GM12874 (cell line): Measurements from ENCODE around the gene CNTNAP5.

Experiments used
- TF ChIP-seq, protein P1 (sequence below): IDR thresholded peaks from 2 replicates; pipeline ENCODE4 v1.5.1; 2011; ENCODE audit warnings: low read depth, mild to moderate bottlenecking, control low read depth, low read length, moderate library complexity; ENCODE audit not compliant: insufficient read depth

The CNTNAP5 gene

DNA sequence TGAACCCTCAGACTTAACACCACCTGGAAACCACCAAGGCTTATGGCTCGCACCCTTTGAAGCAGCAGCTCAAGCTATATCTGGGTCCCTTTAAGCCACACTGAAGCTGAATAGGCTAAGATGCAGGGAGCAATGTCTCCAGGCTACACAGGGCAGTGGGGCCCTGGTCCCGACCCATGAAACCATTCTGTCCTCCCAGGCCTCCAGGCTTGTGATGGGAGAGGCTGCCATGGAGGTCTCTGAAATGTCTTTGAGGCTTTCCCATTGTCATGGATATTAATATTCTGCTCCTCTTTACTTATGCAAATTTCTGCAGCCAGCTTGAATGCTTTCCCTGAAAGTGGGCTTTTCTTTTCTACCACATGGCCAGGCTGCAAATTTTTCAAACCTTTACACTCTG lies 608.7 kb downstream of the CNTNAP5 start:
- TF ChIP-seq, protein P1, sequence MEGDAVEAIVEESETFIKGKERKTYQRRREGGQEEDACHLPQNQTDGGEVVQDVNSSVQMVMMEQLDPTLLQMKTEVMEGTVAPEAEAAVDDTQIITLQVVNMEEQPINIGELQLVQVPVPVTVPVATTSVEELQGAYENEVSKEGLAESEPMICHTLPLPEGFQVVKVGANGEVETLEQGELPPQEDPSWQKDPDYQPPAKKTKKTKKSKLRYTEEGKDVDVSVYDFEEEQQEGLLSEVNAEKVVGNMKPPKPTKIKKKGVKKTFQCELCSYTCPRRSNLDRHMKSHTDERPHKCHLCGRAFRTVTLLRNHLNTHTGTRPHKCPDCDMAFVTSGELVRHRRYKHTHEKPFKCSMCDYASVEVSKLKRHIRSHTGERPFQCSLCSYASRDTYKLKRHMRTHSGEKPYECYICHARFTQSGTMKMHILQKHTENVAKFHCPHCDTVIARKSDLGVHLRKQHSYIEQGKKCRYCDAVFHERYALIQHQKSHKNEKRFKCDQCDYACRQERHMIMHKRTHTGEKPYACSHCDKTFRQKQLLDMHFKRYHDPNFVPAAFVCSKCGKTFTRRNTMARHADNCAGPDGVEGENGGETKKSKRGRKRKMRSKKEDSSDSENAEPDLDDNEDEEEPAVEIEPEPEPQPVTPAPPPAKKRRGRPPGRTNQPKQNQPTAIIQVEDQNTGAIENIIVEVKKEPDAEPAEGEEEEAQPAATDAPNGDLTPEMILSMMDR: no peak

DNA sequence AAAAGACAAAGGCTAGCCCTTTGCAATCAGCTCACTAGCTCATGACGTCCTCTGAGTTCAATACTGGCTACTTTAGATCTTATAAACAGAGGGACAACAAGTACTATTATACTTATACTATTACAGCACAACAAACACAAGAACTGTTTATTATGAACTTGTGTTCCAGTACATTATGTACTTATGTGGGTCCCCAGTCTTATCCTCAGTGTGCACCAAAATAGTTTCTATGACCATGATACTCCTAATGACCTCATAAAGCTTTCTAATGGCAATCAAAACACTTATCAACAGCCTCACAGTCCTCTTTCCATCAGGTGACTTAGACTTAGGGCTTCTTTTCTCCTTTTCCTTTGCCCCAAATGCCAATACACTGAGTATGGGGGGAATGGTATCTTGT lies 614.4 kb downstream of the CNTNAP5 start:
- TF ChIP-seq, protein P1: no peak

DNA sequence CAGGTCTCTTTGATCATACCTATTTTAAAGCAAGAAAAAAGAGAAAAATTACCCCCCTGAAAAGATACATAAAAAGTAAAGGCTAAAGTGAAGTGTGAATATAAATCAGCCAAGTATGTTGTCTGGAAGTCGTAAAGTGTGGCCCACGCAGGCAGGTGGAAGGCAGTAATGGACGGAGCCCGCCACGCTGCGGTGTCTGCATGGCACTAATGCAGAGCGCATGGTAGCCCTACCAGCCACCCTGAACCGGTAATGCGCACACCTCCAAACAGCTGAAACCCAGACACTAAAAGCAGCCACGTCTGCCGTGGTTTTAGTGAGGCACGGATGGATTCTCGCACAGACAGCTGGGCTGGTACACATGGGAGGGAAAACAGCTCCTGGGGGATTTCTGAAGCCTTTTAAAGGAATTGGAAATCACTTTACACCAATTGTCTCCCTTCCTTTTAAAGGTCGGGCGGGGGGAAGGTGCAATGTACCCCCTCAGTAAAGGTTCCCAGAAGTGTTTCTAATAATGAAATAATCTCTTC lies 615.2 kb downstream of the CNTNAP5 start:
- TF ChIP-seq, protein P1: no peak

GRCh38 chr2:124646166-124646815 lies 621.2 kb downstream of the CNTNAP5 start:
- TF ChIP-seq, protein P1: no peak

DNA sequence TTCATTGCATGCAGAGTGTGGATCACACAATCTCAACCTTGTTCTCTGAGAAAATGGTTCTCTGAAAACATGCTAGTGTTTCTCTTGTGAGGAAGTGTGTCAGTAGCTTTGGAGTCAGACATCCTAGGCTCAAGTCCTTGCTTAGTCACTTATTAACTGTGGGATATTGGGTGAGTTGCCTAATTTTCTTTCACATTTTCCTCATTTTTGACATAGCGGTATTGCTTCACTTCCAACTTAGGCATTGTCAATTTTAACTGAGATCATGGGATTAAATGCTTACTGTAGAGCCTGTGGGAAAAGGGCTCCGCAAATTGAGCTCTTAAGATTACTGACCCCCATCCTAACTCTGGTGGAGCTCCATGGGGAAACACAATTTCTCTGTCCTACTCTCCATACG lies 622.2 kb downstream of the CNTNAP5 start:
- TF ChIP-seq, protein P1: no peak

- TF ChIP-seq, protein P1: no peak
Measured at GRCh38 chr2:124647663-124648062, 622.6 kb downstream of the CNTNAP5 start.

GRCh38 chr2:124649001-124649400 lies 623.9 kb downstream of the CNTNAP5 start:
- TF ChIP-seq, protein P1: no peak
